GM20000 (cell line): ENCODE measurements around the gene ACTBL2.
"Not testable (repeated sequence)": the region's sequence is repeated elsewhere in the genome, so short reads cannot be mapped to it uniquely, and the experiment has no call there.

Source experiments
- DNase-seq: peaks from one replicate; pipeline ENCODE4 v3.0.0; 2012; ENCODE audit warnings: low spot score
- TF ChIP-seq, protein P1 (sequence below): IDR thresholded peaks from 2 replicates; pipeline ENCODE4 v1.5.1; 2012; ENCODE audit warnings: mild to moderate bottlenecking, control low read depth; ENCODE audit errors: extremely low read depth, missing control alignments

ACTBL2 gene

DNA sequence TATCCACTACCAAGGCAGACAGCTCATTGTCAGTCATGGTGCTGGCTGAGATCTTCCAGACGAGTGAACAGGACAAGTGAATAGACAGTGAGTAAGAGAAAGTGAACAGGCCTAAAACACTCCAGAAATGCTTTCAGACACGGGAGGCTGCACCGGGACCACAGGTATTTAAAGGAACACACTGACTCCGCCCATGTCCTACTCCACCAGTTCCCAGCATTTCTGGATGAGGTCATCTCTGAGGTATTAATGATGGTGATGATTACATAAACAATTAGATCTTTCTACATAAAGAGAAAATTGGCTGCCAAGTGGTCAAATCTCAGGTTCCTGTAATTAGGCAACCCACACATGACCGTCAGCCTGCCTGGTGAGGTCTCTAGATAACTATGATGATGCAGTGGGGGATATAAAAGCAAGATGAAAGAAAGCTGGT is at the start of gene ACTBL2:
TSS of gene ACTBL2 (minus strand) at position 141 of the 436 bp plus-strand sequence. CDS start at position 37, 104 bp downstream.
- no peak for DNase-seq
- TF ChIP-seq, protein P1, sequence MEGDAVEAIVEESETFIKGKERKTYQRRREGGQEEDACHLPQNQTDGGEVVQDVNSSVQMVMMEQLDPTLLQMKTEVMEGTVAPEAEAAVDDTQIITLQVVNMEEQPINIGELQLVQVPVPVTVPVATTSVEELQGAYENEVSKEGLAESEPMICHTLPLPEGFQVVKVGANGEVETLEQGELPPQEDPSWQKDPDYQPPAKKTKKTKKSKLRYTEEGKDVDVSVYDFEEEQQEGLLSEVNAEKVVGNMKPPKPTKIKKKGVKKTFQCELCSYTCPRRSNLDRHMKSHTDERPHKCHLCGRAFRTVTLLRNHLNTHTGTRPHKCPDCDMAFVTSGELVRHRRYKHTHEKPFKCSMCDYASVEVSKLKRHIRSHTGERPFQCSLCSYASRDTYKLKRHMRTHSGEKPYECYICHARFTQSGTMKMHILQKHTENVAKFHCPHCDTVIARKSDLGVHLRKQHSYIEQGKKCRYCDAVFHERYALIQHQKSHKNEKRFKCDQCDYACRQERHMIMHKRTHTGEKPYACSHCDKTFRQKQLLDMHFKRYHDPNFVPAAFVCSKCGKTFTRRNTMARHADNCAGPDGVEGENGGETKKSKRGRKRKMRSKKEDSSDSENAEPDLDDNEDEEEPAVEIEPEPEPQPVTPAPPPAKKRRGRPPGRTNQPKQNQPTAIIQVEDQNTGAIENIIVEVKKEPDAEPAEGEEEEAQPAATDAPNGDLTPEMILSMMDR = no peak

DNA sequence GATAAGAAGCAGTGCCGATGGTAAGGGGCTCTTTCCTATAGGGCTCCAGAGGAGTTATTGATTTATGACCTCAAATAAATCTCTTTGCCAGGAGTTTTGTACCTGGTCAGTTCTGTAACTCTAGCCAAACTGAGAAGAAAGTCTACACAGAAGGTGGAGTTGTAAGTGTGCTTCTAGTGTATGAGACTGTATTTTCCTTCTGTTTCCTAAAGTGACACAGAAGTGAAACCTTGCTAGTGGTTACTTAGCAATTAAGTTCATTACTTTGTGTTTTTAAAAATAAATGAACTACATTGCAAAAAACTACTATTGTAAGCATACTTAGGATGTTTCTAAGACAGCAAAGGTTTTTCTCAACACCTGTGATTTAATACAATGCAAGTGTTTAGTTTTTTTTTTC is 48.7 kb upstream of the ACTBL2 start:
- TF ChIP-seq, protein P1 = no peak
- no peak for DNase-seq

DNA sequence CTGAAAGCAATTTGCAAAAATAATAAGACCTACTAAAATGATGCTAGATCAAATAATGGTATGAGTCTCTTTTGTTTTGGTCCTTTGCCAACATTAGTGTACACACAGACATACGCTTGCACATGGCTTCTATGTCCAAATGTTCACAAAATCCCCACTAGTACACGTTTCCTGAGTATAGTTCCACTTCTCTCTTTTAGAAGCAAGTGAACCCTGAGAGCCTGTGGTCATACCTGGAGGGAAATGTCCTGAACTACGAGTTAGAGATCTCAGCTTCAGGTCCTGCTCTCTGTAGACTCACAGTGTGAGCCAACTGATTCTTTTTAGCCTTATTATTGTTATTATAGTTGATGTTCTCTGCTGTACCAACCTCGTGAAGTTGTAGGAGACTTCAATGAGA is 47.3 kb upstream of the ACTBL2 start:
- TF ChIP-seq, protein P1 = no peak
- no peak for DNase-seq

GRCh38 chr5:57527870-57528269 is 45.3 kb upstream of the ACTBL2 start:
- TF ChIP-seq, protein P1 = no peak
- no peak for DNase-seq

- TF ChIP-seq, protein P1 = no peak
- DNase-seq = no peak
These were observed 41.9 kb upstream of the ACTBL2 start for GRCh38 chr5:57524348-57525060.

GRCh38 chr5:57522477-57522876 is 39.9 kb upstream of the ACTBL2 start:
- not testable (repeated sequence) for DNase-seq

DNA sequence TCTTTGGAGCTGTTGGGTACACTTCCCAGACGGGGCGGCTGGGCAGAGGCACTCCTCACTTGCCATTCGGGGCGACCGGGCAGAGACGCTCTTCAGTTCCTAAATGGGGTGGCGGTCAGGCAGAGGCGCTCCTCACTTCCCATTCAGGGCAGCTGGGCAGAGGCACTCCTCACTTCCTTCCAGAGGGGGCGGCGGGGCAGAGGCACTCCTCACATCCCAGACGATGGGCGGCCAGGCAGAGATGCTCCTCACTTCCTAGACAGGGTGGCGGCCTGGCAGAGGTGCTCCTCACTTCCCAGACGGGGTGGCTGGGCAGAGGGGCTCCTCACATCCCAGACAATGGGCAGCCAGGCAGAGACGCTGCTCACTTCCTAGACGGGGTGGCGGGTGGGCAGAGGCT is 35.8 kb upstream of the ACTBL2 start:
- DNase-seq = not testable (repeated sequence)

DNA sequence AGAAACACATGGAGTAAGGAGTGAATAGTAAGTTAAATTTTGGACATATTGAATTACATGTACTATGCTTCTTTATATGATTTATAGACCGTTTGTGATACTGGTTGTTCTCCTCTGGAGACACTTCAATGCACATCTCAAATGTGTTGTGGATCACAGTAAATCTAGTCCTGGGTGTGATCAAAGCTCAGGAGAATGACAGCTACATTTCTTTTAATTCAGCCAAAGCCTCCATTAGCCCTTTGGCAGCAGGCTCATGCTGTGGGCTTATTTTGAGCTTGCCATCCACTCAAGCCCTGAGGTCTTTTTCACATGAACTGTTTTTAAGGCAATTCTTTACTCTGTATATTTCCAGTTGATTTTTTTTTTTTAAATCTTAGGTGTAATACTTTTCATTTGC is 34.6 kb upstream of the ACTBL2 start:
- TF ChIP-seq, protein P1 = no peak
- no peak for DNase-seq
